Kasumi-1 (cell line): ENCODE results near the gene IFT57.
A peak's percentile ranks its signal among the peaks of the same experiment; 100 is the strongest.
"Not testable (repeated sequence)": the region's sequence is repeated elsewhere in the genome, so short reads cannot be mapped to it uniquely, and the experiment has no call there.

ENCODE experiments used
- DNase-seq, 2 experiments: peaks; one replicate each; lab custom pipeline; 2025; lab: John Stamatoyannopoulos, UW

IFT57 gene, protein sequence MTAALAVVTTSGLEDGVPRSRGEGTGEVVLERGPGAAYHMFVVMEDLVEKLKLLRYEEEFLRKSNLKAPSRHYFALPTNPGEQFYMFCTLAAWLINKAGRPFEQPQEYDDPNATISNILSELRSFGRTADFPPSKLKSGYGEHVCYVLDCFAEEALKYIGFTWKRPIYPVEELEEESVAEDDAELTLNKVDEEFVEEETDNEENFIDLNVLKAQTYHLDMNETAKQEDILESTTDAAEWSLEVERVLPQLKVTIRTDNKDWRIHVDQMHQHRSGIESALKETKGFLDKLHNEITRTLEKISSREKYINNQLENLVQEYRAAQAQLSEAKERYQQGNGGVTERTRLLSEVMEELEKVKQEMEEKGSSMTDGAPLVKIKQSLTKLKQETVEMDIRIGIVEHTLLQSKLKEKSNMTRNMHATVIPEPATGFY

DNA sequence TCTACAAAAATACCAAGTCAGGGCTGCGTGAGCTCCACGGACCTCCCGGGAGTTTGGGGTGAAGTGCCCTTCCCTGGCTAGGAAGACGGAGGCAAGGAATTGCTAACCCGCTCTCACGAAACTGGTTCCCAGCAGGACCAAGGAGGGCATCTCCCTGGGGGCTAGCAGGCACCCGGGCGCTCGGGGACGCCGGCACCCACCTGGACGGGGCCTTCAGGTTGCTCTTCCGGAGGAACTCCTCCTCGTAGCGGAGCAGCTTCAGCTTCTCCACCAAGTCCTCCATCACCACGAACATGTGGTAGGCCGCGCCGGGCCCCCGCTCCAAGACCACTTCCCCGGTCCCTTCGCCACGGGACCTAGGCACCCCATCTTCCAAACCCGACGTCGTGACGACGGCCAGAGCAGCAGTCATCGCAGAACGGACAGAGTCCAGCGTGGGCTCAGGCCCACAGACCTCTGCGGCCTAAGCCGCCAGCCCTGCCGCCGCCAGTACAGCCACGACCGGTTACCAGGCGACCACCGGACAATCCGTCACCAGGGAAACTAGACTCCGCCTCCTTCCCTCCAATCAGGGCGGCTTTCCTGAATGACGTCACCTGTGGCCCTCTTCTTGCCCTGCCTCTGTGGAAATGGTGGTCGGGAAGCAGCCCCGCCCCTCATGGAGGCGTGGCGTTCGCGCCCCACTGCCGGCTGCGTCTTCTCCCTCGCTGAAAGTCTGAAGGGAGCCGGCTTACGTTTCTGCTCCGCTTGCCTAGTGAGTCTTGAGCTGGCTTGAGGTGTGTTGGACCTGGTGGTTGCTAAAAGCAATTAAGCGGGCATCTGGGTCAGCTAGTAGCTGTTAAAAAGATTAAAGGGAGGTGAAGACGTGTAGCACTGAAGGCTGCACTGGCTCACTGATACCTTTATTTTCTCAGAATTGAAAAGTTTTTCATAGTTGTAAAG, at the start of gene IFT57:
Gene IFT57 (minus strand): TSS at position 514 of the 942 bp plus-strand sequence. CDS start 102 bp downstream, at position 412.
- DNase-seq, result peak; percentile 82 to 89

DNA sequence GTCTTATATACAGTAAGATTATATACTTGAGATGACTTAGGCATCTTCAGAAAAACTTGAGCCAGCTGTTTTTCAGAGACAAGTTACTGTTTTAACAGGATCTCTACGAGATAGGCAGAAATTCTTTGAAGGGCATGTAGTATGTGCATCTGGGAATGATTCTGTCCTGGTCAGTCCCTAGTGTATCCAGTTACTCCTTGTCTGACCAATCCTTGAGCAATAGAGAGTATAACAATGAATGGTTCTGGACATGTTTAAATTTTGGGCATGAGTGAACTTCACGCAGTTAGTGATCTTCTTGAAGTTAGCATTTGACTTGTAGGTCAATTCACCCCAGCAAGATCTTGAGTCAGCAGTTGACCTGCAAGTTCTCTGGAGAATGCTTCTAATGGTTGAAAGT, 49.4 kb upstream of the IFT57 start:
- DNase-seq, result no peak

DNA sequence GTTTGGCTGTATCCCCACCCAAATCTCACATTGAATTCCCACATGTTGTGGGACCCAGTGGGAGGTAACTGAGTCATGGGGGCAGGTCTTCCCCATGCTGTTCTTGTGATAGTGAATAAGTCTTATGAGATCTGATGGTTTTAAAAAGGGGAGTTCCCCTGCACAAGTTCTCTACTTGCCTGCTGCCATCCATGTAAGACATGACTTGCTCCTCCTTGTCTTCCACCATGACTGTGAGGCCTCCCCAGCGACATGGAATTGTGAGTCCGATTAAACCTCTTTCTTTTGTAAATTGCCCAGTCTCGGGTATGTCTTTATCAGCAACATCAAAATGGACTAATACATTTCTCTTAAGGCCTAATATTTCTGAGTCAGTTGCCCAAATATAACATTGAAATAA, 46.0 kb upstream of the IFT57 start:
- not testable (repeated sequence) for DNase-seq

DNA sequence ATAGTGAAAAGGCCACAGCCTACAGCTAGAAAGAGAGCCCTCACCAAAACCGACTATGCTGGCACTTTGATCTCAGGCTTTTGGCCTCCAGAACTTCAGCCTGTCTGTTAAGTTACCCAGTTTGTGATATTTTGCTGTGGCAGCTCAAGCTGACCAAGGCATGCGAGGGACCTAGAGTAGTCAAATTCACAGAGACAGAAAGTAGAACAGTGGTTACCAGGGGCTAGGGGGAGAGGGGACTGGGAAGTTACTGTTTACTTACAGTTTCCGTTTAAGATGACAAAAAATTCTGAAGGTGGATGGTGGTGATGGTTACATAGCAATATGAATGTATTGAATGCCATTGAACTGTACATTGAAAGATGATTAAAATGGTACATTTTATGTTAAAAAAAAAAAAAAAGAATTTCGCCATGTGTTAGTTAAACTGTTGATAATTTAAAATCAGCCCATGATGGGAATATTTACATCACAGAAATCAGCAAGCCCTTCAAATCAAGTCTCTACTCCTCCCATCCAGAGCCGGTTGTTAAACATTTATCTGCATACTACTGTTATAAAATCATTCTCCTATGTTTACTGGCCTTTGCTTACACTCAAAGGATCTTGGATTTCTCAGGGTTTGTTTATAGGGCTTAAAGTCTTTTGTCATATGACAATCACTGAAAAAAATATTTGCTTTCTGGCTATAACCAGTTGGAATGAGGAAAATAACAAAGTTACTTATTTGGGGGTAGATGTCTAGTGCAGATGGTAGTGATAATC, 42.5 kb upstream of the IFT57 start:
- DNase-seq, result not testable (repeated sequence)

DNA sequence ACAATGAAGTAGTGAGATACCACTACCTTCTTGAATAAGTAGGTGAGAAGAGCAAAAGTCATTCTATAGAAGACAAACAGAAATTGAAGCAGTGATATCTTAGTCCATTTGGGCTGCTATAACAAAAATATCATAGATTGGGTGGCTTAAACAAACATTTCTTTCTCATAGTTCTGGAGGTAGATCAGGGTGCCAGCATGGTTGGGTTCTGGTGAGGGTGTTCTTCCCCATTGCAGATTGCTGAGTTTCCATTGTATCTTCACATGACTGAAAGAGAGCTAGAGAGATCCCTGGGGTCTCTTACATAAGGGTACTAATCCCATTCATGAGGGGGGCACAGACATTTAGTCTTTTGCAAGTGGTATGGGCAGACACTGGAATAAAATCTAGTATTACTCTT, 32.9 kb upstream of the IFT57 start:
- no peak for DNase-seq

DNA sequence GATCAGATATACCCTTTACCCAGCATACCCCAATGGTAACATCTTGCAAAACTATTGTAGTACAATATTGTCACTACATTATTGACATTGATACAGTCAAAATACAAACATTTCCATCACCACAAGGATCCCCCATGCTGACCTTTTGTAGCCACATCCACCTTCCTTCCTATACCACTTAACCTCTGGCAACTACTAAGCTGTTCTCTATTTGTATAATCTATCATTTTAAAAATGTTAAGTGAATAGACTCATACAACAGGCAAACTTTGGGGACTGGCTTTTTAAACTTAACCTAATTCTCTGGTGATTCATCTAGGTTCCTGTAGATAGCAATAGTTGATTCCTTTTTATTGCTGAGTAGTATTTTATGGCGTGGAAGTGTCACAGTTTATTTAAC, 29.6 kb upstream of the IFT57 start:
- no peak for DNase-seq

DNA sequence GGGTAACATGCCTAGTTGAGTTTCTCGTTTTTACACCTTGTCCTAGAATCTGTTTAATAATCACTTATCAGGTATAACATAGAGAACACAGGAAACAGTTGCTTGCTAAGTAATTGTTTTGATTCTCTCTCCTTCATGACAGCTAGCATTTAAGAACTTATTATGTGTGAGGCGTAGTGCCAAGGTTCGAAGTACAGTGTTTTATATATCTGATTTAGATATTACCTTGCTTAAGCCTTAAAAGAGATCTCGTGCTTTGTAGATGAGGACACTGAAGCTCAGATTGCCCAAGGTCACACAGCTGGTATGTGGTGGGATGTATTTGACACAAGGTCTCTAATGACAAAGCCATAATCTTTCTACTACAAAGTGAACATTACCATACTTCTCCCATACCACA, 29.0 kb upstream of the IFT57 start:
- no peak for DNase-seq

DNA sequence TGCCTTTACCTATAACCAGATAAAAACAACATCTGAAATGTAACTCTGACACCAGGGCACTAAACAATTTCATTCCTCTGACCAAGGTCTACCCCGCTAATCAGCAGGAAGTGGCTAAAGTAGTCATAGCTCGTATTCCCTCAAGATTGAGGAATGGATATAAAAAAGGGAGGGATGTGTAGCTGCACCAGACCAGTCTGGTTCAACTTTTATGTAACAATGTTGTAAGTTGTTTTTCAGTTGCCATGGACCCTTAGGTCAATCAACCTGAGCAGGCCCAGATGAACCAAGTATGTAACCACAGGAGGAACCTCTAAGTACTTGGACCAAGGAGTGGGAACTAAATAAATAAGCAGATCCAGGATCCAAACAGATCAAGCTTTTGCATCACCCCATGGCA, 28.4 kb upstream of the IFT57 start:
- no peak for DNase-seq

DNA sequence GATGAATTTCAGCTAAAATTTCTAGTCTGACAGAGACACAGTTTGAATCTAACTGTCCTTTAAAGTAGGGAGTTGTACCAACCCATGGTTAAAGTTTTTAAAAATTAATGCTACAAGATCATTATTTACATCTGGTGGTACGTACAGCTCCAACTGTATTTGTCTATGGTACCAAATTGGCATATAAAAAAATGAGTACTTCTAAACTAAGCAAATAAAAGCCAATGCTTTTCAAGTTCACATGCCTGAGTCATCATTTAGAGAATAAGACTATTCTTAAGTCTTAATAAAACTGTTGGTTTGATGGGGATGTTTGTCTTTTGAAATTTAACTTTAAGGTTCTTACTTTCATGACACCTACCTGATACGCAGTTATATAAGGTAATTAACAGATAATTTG, 21.0 kb upstream of the IFT57 start:
- no peak for DNase-seq

DNA sequence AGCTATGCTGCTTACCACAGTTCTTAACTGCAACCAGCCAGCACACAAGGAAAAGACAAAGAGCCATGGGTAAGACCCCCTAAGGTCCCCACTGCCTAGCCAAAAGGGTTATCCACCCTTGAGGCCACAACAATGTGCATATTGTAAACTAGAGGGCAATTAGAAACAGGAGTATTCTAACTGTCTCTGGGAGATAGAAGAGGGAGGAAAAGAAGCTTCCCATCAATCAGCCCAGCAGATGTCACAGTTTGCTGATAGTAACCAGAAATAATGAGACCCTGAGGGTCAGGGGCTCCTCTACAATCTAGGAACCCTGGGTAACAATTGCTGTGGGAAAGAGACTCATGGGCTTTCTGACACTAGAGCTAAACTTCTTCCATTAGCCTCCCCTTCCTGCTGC, 20.6 kb upstream of the IFT57 start:
- no peak for DNase-seq

DNA sequence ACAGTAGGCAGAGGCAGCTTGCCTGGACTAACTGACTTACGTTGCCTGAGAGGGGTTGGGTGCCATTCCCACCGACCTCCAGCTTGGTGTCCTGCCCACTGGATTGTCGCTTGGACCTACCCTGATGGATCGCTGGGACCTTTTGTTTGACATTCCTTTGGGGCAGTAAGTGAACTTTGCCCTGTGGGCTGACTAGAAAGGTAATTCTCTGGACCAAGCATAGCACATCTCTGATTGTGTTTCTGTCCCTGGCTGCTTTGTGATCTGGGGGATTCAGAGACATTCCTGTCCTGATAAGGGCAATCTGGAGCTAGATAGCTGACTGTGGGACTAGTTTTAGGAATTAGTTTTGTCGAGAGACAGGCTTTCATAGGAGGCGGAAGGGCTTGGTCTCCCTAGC, 19.5 kb upstream of the IFT57 start:
- no peak for DNase-seq

DNA sequence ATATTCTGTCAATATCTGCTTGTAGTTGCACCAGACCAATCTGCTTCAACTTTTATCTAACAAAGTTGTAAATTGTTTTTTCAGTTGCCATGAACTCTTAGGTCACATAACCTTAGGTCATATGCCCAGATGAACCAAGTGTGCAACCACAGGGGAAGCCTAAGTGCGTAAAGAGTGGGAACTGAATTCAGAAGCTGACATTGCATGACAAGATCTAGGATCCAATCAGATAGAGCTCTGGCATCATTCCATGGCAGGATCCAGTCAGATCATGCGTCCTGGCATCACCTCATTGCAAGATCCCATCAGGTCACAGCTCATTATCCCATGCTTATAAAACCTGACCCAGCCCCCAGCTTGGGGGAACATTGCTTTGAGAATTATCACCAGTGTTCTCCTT, 18.9 kb upstream of the IFT57 start:
- no peak for DNase-seq

DNA sequence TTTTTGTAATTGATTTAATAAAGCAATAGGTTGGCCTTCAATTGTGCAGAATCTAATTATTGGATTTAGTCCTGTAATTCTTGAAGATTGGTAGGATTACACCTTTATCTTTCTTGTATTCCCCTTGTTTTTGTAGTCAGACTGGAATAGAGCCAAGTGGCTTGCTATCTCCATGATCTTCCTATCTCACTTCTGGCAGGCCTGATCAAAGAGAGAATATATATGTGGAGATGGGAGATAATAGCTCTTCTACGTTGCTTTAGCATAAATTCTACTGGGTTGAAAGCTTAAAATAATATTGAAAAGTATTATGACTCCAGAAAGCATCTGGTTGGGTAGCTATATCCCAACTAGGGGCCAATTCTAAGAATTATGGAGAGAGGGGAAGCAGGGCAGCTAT, 16.9 kb upstream of the IFT57 start:
- no peak for DNase-seq

DNA sequence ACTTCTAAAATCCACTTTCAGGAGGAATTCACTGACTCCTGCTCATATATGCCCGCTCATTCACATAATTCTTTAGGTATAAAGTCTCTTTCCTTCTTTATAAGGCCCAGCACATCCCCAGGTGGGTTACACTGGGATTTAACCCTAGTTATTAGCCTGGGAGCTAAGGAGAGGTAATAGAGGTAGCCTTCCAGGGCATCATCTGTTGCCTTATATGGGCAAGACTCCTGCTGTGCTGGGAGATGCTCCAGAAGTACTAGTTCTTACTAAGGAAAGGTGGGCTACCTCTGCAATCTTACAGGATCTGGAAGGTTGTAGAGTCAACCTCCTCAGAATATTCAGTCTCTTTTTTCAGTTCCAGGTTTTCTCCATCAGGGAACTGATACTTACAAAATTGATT, 13.1 kb upstream of the IFT57 start:
- no peak for DNase-seq

DNA sequence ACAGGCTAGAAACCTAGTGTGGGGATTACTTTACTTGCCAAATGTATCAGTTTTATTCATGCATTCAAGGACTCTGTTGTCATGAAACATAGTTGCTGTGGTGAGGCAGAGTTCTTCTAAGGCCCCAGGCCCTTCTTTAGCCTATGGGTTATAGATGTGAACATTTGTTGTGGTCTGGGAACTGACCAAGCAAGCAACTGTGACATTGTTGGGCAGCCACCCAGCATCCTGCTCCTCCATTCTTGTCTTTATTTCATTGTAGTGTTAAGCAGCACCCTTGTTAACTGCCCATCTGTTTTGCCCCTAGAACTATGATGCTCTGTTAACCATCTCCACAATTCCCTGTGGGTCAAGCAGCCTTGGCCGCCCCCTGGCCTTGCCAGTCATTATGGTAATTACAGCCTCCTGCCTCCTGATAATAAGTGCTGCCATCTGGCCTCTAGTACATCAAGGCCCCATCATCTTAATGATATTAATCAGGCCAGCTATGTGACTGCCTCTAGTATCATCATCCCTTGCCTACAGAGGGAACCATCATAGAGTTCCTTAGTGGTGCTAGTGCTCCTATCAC, 12.2 kb upstream of the IFT57 start:
- DNase-seq, result no peak

DNA sequence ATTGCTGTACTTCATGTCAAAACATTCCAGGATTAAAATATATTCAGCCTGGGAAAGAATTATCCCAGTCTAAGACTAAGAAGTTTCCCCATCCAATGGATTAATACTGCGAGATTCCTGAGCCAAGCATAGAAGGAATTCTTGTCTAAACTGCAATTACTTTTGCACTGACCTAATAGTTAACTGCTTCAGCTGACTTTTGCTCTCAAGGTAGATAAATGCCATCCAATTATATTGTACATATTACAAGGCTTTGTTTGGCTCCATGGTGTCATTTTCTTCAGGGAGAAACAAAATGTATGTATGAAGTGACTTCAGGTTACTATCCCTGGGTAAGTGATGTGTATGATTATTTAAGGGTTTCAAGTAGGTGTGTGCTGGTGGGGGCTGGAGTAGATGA, 6.1 kb upstream of the IFT57 start:
- DNase-seq, result no peak

DNA sequence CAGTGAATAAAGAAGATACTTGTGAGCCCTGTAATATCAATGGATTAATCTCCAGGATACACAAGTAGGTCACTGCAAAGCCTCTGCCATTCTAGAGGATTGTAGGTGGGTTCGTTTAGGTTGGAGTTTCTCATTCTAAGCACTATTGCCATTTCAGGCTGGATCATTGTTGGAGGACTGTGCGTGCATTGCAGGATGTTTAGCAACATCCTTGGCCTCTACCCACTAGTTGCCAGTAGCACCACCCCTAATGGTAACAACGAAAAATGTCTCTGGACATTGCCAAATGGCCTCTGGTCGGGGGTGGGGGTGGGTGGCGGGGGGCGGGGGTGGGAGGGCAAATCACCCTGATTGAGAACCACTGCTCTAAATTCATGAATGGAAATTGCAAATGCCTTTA, 4.9 kb upstream of the IFT57 start:
- DNase-seq, result no peak

DNA sequence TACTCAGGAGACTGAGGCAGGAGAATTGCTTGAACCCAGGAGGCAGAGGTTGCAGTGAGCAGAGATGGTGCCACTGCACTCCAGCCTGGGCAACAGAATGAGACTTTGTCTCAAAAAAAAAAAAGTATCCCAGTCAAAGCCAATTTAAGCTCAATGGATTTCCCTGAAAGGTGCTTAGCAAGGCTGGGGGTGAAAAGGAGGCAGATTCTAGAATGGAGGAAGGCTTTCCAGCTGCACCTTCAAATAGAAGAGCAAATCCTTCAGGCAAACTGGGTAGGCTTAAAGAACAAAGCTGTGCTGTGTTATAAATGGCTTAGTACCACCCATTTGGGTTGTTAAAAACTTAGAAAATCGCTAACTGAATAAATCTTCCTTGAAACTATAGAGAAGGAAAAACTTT, 3.0 kb upstream of the IFT57 start:
- DNase-seq, result no peak

DNA sequence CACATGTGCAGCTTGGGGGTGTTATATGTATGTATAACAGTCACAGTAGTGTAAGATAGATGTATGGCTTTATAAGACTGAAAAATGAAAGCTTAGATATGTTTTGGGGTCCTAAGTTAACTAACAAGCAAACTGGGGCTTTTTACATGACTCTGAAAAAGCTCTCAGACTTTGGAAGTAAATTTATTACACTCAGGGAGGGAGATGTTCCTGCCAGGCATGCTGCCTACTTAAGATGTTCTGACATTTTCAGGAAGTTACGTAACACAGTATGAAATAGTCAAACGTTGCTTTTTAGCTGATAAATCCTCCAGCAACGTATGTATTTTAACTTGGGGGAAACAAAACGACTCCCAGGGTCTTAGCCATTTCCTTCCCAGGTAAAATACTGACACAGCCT, 1.7 kb upstream of the IFT57 start:
- DNase-seq, result peak; percentile 57 to 58

DNA sequence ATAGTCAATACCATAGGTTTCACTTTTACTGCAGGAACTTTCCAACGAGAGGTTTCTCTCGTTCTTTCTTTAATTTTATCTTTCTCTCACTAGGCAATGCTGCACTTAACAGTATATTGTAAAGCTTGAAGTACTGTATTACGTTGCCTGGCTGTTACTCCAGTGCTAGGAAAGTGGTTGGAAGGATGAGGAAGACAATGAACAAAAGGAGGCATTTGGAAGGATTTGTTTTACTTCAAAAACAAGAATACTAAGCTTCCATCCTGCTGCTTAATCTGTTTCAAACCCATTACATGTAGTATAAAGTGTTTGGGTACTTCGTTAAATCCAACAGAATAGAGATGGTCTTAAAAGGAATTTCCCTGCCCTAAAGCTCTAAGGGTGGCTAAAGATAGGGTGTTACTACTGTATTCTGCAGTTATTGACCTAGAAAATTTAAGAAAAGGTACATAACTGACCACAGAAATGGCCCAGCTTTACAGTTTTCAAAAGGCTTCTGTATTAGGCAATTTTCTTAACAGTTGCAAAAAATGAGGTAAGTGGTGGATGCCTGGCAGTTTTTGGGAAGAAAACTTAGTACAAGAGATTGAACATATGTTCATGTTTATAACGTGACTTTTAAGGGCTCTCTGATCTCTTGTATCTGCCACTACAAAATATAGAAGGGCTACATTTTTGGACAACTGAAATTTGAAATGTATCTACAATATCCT, 785 bp upstream of the IFT57 start:
- DNase-seq, result no peak

DNA sequence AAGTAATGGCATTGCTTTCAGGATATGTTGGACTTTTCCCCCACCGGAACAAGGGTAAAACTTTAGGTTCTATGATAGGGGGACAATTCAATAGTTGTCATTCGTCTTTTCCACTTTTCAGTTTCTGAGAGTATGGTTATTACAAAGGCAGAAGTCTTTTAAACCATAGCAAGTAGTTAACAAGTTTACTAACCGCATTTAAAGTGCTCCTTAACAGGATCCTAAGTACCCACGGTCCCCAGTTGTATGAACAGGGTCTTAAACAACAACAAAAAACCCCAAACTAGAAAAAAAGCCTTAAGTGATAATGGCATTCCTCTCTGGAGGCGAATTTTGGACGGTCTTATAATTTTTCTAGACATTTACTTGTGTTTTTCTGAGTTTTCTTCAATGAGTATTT, 831 bp downstream of the IFT57 start:
- no peak for DNase-seq
